ENCODE measurements around the gene SMCO3. TPM values are rescaled to one million over a fixed set of nuclear protein-coding genes. Genes with fewer than 3 reads are reported as not detected.
A peak's percentile ranks its signal among the peaks of the same experiment; 100 is the strongest.

The SMCO3 gene
- total RNA-seq, 1 donor from 2014 or later, result 1.4 TPM

- peak in 1 of 2 donors; percentile 32 for DNase-seq (ENCODE audit: low read depth in 2 of 2)
Measured at GRCh38 chr12:14828892-14829291, 14.9 kb upstream of the SMCO3 start.

- DNase-seq (ENCODE audit: low read depth in 2 of 2), result no peak
Measured at GRCh38 chr12:14827043-14827442, 13.1 kb upstream of the SMCO3 start.

GRCh38 chr12:14826491-14826890 lies 12.5 kb upstream of the SMCO3 start:
- no peak for DNase-seq (ENCODE audit: low read depth in 2 of 2)

- DNase-seq (ENCODE audit: low read depth in 2 of 2), result no peak
Measured at GRCh38 chr12:14825256-14825655, 11.3 kb upstream of the SMCO3 start.

GRCh38 chr12:14824012-14824634 lies 10.1 kb upstream of the SMCO3 start:
- no peak for DNase-seq (ENCODE audit: low read depth in 2 of 2)

- DNase-seq (ENCODE audit: low read depth in 2 of 2), result no peak
Measured at GRCh38 chr12:14811486-14811885, 2.5 kb downstream of the SMCO3 start.

DNA sequence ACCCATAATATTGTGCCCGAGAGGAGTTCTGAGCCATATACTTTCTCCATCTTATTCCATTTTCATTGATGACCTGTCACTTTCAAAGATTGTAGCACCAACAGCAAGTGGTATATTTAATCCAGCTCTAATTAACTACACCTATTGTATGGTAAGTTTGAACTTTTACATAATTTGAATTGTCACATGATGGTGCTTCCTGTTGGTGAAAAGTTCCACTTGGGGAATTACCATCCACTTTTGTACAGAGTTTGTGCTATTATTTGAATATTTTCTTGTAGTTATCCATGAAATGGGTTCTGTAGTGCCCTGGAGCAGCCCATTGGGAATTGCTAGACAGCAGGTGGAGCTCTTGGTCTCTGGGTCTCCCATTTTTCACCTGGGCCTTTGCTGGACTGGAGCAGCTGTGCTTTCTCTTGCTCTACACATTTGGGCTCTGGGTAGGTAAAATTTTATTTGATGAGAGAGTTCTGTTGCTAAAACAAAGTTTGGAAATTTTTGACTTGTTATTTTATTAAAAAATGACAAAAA lies 3.0 kb downstream of the SMCO3 start:
- DNase-seq (ENCODE audit: low read depth in 2 of 2), result peak; percentile 45 to 61

- no peak for DNase-seq (ENCODE audit: low read depth in 2 of 2)
Measured at GRCh38 chr12:14810167-14810952, 3.6 kb downstream of the SMCO3 start.

GRCh38 chr12:14803830-14804160 lies 10.2 kb downstream of the SMCO3 start:
- no peak for DNase-seq (ENCODE audit: low read depth in 2 of 2)

DNA sequence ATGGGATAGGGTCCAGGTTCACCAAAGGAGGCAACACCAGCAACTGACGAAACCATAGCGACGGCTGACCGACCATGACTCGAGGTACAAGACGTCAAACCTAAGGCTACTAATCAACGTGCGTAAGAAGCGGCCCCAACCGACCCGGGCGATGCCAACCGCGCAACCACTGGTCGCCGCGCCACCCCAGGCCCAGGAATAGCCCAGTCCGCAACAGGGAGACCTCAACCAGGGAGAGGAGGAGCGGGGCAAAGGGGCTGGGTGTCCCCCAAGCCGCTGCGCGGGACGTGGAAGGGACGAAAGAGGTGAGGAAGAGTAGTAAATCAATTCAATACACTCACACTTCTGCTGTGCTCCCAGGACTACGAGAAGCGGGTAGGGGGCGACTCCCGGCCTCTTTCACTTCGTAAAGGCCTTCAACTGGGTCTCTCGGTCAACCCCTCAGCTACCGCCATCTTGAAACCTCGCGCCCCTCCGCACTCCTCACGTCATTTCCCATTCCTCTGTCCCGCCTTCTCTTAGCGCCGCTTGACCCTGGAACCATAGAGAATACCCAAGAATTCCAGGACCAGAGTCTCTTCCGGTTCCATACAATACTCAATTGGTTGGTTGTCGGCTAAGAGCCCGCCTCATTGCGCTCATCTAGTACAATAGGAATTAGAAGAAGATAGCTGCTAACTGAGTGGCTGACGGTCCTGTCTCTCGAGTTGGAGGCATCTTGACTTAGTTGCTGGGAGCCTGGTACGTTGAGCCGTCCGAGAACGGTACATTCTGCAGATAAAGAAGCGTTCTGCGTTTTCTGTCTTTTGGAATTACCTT lies 10.8 kb downstream of the SMCO3 start, which contains the start of the genes C12orf60 and WBP11:
C12orf60 (plus strand) TSS at position 660 of the 819 bp plus-strand sequence. CDS start 19,266 bp downstream, outside the sequence.
WBP11 (minus strand) TSS at position 468 of the 819 bp plus-strand sequence. CDS start 2,095 bp downstream, outside the sequence.
- DNase-seq (ENCODE audit: low read depth in 2 of 2), result peak; percentile 98 to 99

GRCh38 chr12:14802721-14803010 lies 11.3 kb downstream of the SMCO3 start:
- DNase-seq (ENCODE audit: low read depth in 2 of 2), result no peak

GRCh38 chr12:14802247-14802646 lies 11.7 kb downstream of the SMCO3 start:
- no peak for DNase-seq (ENCODE audit: low read depth in 2 of 2)

- DNase-seq (ENCODE audit: low read depth in 2 of 2), result no peak
Measured at GRCh38 chr12:14795028-14795448, 18.9 kb downstream of the SMCO3 start.

GRCh38 chr12:14785568-14785967 lies 28.4 kb downstream of the SMCO3 start:
- DNase-seq (ENCODE audit: low read depth in 2 of 2), result no peak

GRCh38 chr12:14784471-14784870 lies 29.5 kb downstream of the SMCO3 start:
- DNase-seq (ENCODE audit: low read depth in 2 of 2), result no peak

- no peak for DNase-seq (ENCODE audit: low read depth in 2 of 2)
Measured at GRCh38 chr12:14782756-14783155, 31.2 kb downstream of the SMCO3 start.

DNA sequence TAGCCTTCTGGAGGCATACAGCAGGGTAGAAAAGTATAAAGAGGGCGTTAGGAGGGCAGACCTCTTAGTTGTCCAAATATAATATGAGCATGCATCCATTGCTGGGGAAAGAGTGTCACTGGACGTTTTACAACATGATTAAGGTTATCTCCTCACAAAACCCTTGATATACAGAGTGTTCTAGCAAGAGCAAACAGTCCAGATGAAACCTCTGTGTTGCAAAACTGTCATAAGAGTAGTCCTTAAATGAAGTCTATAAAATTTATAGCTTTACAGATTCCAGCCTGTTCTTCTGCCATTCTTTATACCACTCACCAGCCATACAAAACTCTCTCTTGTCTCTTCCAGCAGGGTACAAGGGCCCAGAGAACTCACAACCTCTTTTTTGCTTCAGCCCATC lies 32.4 kb downstream of the SMCO3 start:
- DNase-seq (ENCODE audit: low read depth in 2 of 2), result no peak

DNA sequence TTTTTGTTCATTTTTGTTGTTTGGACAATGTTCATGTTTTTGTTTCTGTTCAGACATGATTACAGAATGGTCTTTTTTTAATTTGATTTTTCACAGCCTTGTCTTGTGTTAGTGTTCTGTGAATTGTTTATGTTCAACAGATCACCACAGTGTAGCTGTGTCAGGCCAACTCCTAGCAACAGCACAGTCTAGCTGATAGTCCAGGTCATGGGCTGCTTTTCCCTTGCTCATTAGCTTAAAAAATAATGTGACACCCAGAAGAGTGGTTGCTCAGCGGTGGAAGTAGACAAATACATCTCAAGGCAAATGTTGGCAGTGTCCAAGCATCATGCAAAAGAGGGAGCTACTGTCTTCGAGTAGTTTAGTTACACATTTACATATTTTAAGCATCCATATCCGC lies 33.1 kb downstream of the SMCO3 start:
- DNase-seq (ENCODE audit: low read depth in 2 of 2), result no peak

GRCh38 chr12:14779834-14780233 lies 34.1 kb downstream of the SMCO3 start:
- DNase-seq (ENCODE audit: low read depth in 2 of 2), result no peak

GRCh38 chr12:14777271-14777670 lies 36.7 kb downstream of the SMCO3 start:
- no peak for DNase-seq (ENCODE audit: low read depth in 2 of 2)

- peak in 1 of 2 donors; percentile 13 for DNase-seq (ENCODE audit: low read depth in 2 of 2)
Measured at GRCh38 chr12:14776236-14776961, 37.6 kb downstream of the SMCO3 start.

Data from dermis microvascular lymphatic vessel endothelial cell (primary cell).